ENCODE measurements around the gene CABP7.

DNA sequence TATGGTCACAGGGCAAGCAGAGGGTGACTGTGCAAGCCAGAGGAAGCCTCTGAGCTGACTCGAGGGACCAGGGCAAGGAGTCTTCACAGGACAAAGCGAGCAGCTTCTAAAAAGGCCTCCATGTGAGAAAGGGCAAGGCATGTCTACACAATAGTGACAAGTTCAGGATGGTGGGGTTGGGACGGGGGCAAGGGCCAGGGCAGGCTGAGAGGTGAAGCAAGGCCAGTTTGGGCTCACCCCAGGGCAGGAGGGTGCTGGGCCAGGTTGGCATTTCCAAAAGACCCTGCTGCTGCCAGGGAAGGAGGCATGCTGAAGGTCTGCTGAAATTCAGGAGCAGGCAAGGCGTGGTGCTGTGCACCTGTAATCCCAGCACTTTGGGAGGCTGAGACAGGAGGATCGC lies 12.3 kb upstream of the CABP7 start:
- TF ChIP-seq, protein P1, sequence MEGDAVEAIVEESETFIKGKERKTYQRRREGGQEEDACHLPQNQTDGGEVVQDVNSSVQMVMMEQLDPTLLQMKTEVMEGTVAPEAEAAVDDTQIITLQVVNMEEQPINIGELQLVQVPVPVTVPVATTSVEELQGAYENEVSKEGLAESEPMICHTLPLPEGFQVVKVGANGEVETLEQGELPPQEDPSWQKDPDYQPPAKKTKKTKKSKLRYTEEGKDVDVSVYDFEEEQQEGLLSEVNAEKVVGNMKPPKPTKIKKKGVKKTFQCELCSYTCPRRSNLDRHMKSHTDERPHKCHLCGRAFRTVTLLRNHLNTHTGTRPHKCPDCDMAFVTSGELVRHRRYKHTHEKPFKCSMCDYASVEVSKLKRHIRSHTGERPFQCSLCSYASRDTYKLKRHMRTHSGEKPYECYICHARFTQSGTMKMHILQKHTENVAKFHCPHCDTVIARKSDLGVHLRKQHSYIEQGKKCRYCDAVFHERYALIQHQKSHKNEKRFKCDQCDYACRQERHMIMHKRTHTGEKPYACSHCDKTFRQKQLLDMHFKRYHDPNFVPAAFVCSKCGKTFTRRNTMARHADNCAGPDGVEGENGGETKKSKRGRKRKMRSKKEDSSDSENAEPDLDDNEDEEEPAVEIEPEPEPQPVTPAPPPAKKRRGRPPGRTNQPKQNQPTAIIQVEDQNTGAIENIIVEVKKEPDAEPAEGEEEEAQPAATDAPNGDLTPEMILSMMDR (optimal IDR thresholded peaks at IDR 0.05 in 1 of 3, IDR thresholded peaks at IDR 0.05 in 1 of 3, conservative IDR thresholded peaks at IDR 0.05 in 1 of 3; ENCODE audit: extremely low read depth in 1 of 3, insufficient read depth in 2 of 3, low read length in 3 of 3) = no peak
- TF ChIP-seq EZH2 (IDR thresholded peaks at IDR 0.05; ENCODE audit: low read length) = no peak
